ENCODE data around the gene PTPRD. TPM values are rescaled to one million over a fixed set of nuclear protein-coding genes. Genes with fewer than 3 reads are reported as not detected.

Gene PTPRD
- total RNA-seq, 2 donors from 2014 or later: 60.1 to 75.7 TPM

- Histone ChIP-seq H3K9me3 (no peaks in the 10 kb centered on the region), H3K27ac (no peak overlapping the region), H3K9ac (ENCODE audit: low read depth in 2 of 2, low read length in 2 of 2) (no peak overlapping the region), H3K4me1 (no peaks in the 10 kb centered on the region), H3K36me3 (no peaks in the 10 kb centered on the region), H3K4me3 (no peak overlapping the region), H3K27me3 (no peaks in the 10 kb centered on the region)
- intact Hi-C loops (cut with DNase I): no loop called here
- DNase-seq: no peak
- TF ChIP-seq CTCF (IDR thresholded peaks at IDR 0.05): no peak
Measured at GRCh38 chr9:8822667-8823025, 1790.2 kb downstream of the PTPRD start.

GRCh38 chr9:8821910-8822666, 1790.7 kb downstream of the PTPRD start:
- Histone ChIP-seq H3K36me3 (no peaks in the 10 kb centered on the region), H3K4me1 (no peaks in the 10 kb centered on the region), H3K27ac (no peak overlapping the region), H3K9ac (ENCODE audit: low read depth in 2 of 2, low read length in 2 of 2) (no peak overlapping the region), H3K27me3 (no peaks in the 10 kb centered on the region), H3K9me3 (no peaks in the 10 kb centered on the region), H3K4me3 (no peak overlapping the region)
- intact Hi-C loops (cut with DNase I): no loop called here
- TF ChIP-seq CTCF (IDR thresholded peaks at IDR 0.05): no peak
- DNase-seq: no peak

GRCh38 chr9:8817335-8817734, 1795.5 kb downstream of the PTPRD start:
- Histone ChIP-seq H3K9ac (ENCODE audit: low read depth in 2 of 2, low read length in 2 of 2) (no peak overlapping the region), H3K4me1 (no peaks in the 10 kb centered on the region), H3K27me3 (no peaks in the 10 kb centered on the region), H3K27ac (no peak overlapping the region), H3K4me3 (no peak overlapping the region), H3K36me3 (no peaks in the 10 kb centered on the region), H3K9me3 (no peaks in the 10 kb centered on the region)
- no peak for TF ChIP-seq CTCF (IDR thresholded peaks at IDR 0.05)
- no peak for DNase-seq
- intact Hi-C loops (cut with DNase I): no loop called here

GRCh38 chr9:8816361-8816760, 1796.4 kb downstream of the PTPRD start:
- TF ChIP-seq CTCF (IDR thresholded peaks at IDR 0.05): no peak
- Histone ChIP-seq H3K27me3 (no peaks in the 10 kb centered on the region), H3K36me3 (no peaks in the 10 kb centered on the region), H3K4me3 (no peak overlapping the region), H3K27ac (no peak overlapping the region), H3K9ac (ENCODE audit: low read depth in 2 of 2, low read length in 2 of 2) (no peak overlapping the region), H3K4me1 (no peaks in the 10 kb centered on the region), H3K9me3 (no peaks in the 10 kb centered on the region)
- DNase-seq: no peak
- intact Hi-C loops (cut with DNase I): no loop called here

- Histone ChIP-seq H3K27me3 (no peaks in the 10 kb centered on the region), H3K4me3 (no peak overlapping the region), H3K9ac (ENCODE audit: low read depth in 2 of 2, low read length in 2 of 2) (no peak overlapping the region), H3K36me3 (no peaks in the 10 kb centered on the region), H3K27ac (no peak overlapping the region), H3K9me3 (no peaks in the 10 kb centered on the region), H3K4me1 (no peaks in the 10 kb centered on the region)
- no peak for TF ChIP-seq CTCF (IDR thresholded peaks at IDR 0.05)
- DNase-seq: no peak
- intact Hi-C loops (cut with DNase I): no loop called here
Measured at GRCh38 chr9:8815931-8816330, 1796.9 kb downstream of the PTPRD start.
